Measurements from ENCODE around the gene BTBD16. TPM values are rescaled to one million over a fixed set of nuclear protein-coding genes. Genes with fewer than 3 reads are reported as not detected.

BTBD16 gene
- total and polyA plus RNA-seq, 2 of the 4 experiments (the other 2 are of a cell fraction) = not detected

DNA sequence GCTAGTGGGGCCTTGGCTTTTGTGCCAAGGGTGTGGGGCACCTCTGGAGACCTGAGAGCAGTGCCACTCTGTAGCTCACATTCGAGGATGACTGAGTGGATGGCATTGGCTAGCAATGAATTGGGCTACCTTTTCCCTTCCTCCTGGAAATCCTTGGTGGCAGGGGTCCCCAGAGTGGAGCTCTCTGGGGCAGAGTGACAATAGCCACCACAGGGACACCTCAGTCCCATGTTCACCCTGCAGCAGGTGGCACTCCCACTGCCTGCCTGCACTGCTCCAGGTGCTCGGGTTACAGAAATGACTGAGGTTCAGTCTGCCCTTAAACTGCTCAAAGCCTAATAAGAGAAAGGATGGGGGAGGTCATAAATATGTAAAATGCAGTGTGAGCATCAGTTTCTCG is 17.8 kb downstream of the BTBD16 start:
- H2BK20ac ChIP-seq (ENCODE audit: low read depth, low read length) = no peak overlapping the region
- BruUV-seq (replicated peaks) = no TSS peak
- peaks cover 10% of the 10 kb centered on the region; the same call in 1 of the 2 replicates for H3K4me1 ChIP-seq (ENCODE audit: control insufficient read depth, insufficient read depth, low read length)
- POLR2A ChIA-PET (ENCODE audit: unreplicated experiment) = no interaction called here
- H3K4me2 ChIP-seq (ENCODE audit: low read depth, low read length) = no peak overlapping the region
- H3K4me3 ChIP-seq (ENCODE audit: insufficient read depth, low read depth, low read length) = no peak overlapping the region
- dilution Hi-C loops (cut with HindIII; ENCODE audit: low sequenced_read_pairs, unreplicated experiment) = no loop called here
- no peak overlapping the region for H3K56ac ChIP-seq (ENCODE audit: extremely low read depth, insufficient read depth, low read length)
- ATAC-seq (ENCODE audit: low read depth) (no peak), DNase-seq (no peak)
- H3K23ac ChIP-seq (ENCODE audit: low read depth, low read length) = no peak overlapping the region
- no peak overlapping the region for H4K5ac ChIP-seq (ENCODE audit: low read depth, low read length)
- in situ Hi-C loops (cut with MboI; ENCODE audit: low sequenced_read_pairs) = no loop called here
- H3K27me3 ChIP-seq (ENCODE audit: control insufficient read depth, insufficient read depth, low read length) = peaks cover 2% of the 10 kb centered on the region; the same call in 1 of the 2 replicates
- H2AK9ac ChIP-seq (replicated peaks; ENCODE audit: low read depth, low read length, poor library complexity) = no peak overlapping the region
- no peak overlapping the region for H3K9ac ChIP-seq (ENCODE audit: low read depth, low read length)
- no peak overlapping the region for H2BK120ac ChIP-seq (ENCODE audit: low read depth, low read length)
- no peak overlapping the region for H3K18ac ChIP-seq (ENCODE audit: low read depth, low read length)
- no peaks in the 10 kb centered on the region for H3K9me3 ChIP-seq (ENCODE audit: control insufficient read depth, insufficient read depth, low read length)
- H3K4ac ChIP-seq (ENCODE audit: low read depth, low read length) = no peak overlapping the region
- TF ChIP-seq RAD21 (IDR thresholded peaks at IDR 0.05; ENCODE audit: low read length) (no peak), MAZ (IDR thresholded peaks at IDR 0.05; ENCODE audit: borderline replicate concordance, low read depth, low read length) (no peak), MXI1 (IDR thresholded peaks at IDR 0.05; ENCODE audit: borderline replicate concordance, low read depth, low read length) (no peak), CEBPB (IDR thresholded peaks at IDR 0.05; ENCODE audit: low read depth, low read length) (no peak), RFX5 (IDR thresholded peaks at IDR 0.05; ENCODE audit: low read depth, low read length) (no peak), CHD1 (IDR thresholded peaks at IDR 0.05; ENCODE audit: low read depth, low read length) (no peak), MAFK (IDR thresholded peaks at IDR 0.05; ENCODE audit: low read depth, low read length) (no peak), NFE2L2 (IDR thresholded peaks at IDR 0.05; ENCODE audit: low read depth, low read length) (no peak), FOS (IDR thresholded peaks at IDR 0.05; ENCODE audit: low read depth, low read length) (no peak), POLR2A (IDR thresholded peaks at IDR 0.05; ENCODE audit: low read depth, low read length) (no peak), SMC3 (IDR thresholded peaks at IDR 0.05; ENCODE audit: low read depth, low read length) (no peak), BHLHE40 (IDR thresholded peaks at IDR 0.05; ENCODE audit: low read depth, low read length) (no peak), RCOR1 (IDR thresholded peaks at IDR 0.05; ENCODE audit: insufficient replicate concordance, low read length) (no peak)
- TF ChIP-seq, protein P1, sequence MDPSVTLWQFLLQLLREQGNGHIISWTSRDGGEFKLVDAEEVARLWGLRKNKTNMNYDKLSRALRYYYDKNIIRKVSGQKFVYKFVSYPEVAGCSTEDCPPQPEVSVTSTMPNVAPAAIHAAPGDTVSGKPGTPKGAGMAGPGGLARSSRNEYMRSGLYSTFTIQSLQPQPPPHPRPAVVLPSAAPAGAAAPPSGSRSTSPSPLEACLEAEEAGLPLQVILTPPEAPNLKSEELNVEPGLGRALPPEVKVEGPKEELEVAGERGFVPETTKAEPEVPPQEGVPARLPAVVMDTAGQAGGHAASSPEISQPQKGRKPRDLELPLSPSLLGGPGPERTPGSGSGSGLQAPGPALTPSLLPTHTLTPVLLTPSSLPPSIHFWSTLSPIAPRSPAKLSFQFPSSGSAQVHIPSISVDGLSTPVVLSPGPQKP (IDR thresholded peaks at IDR 0.05; ENCODE audit: borderline replicate concordance, low read depth, low read length) = no peak
- TF ChIP-seq, protein P2, sequence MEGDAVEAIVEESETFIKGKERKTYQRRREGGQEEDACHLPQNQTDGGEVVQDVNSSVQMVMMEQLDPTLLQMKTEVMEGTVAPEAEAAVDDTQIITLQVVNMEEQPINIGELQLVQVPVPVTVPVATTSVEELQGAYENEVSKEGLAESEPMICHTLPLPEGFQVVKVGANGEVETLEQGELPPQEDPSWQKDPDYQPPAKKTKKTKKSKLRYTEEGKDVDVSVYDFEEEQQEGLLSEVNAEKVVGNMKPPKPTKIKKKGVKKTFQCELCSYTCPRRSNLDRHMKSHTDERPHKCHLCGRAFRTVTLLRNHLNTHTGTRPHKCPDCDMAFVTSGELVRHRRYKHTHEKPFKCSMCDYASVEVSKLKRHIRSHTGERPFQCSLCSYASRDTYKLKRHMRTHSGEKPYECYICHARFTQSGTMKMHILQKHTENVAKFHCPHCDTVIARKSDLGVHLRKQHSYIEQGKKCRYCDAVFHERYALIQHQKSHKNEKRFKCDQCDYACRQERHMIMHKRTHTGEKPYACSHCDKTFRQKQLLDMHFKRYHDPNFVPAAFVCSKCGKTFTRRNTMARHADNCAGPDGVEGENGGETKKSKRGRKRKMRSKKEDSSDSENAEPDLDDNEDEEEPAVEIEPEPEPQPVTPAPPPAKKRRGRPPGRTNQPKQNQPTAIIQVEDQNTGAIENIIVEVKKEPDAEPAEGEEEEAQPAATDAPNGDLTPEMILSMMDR (conservative IDR thresholded peaks at IDR 0.05; ENCODE audit: low read depth, low read length) = no peak
- TF ChIP-seq, protein P3, sequence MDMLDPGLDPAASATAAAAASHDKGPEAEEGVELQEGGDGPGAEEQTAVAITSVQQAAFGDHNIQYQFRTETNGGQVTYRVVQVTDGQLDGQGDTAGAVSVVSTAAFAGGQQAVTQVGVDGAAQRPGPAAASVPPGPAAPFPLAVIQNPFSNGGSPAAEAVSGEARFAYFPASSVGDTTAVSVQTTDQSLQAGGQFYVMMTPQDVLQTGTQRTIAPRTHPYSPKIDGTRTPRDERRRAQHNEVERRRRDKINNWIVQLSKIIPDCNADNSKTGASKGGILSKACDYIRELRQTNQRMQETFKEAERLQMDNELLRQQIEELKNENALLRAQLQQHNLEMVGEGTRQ (IDR thresholded peaks at IDR 0.05; ENCODE audit: low read depth, low read length) = no peak
- no peak overlapping the region for H2BK5ac ChIP-seq (ENCODE audit: low read depth, low read length, poor library complexity, severe bottlenecking)
- no peaks in the 10 kb centered on the region for H3K79me1 ChIP-seq (ENCODE audit: low read depth in 1 of 2, low read length in 2 of 2)
- H4K91ac ChIP-seq (ENCODE audit: insufficient read depth, low read depth, low read length) = no peak overlapping the region
- WGBS, 2 experiments (ENCODE audit: extremely low coverage in 2 of 2, insufficient read length in 1 of 2) = no CpG with 5 or more reads among the region's 3 CpGs
- no peaks in the 10 kb centered on the region for H3K36me3 ChIP-seq (ENCODE audit: control insufficient read depth, insufficient read depth, low read length)
- no peak overlapping the region for H2BK15ac ChIP-seq (ENCODE audit: low read depth, low read length)
- H4K8ac ChIP-seq (ENCODE audit: low read depth in 2 of 2, low read length in 2 of 2) = no peak overlapping the region
- H2AK5ac ChIP-seq (ENCODE audit: low read depth, low read length) = no peak overlapping the region
- H3K14ac ChIP-seq (replicated peaks; ENCODE audit: low read depth, low read length) = no peak overlapping the region
- peaks cover 4% of the 10 kb centered on the region; the same call in 1 of the 2 replicates for H3K9me1 ChIP-seq (ENCODE audit: insufficient read depth, low read length)
- H2AFZ ChIP-seq (replicated peaks; ENCODE audit: low read length, poor library complexity) = no peak overlapping the region
- CTCF ChIA-PET = no interaction called here
- no peaks in the 10 kb centered on the region for H4K20me1 ChIP-seq (ENCODE audit: insufficient read depth, low read length)
- intact Hi-C loops (cut with micrococcal nuclease) = no loop called here
- no peak overlapping the region for H3K27ac ChIP-seq (ENCODE audit: insufficient read depth, low read length)

Measured in IMR-90 (cell line).